G401 (cell line): Measurements from ENCODE around the gene IQSEC3. TPM values are rescaled to one million over a fixed set of nuclear protein-coding genes. Genes with fewer than 3 reads are reported as not detected.
"Not testable (repeated sequence)": the region's sequence is repeated elsewhere in the genome, so short reads cannot be mapped to it uniquely, and the experiment has no call there.

Experiments used
- DNase-seq: peaks from one replicate; pipeline ENCODE4 v3.0.0-alpha.2; 2015; ENCODE audit warnings: low spot score
- in situ Hi-C: cut with HindIII; loops from 2 replicates; pipeline ENCODE4 v1.10.0; 2016; ENCODE audit warnings: low sequenced_read_pairs, mixed read lengths
- total RNA-seq: library from RNA; depleted of rRNA; stranded (reverse); fragments of >200 nt; shearing (Covaris generic); gene quantifications from 2 replicates; pipeline ENCODE4 v1.2.3, GENCODE V29; 2014

Gene IQSEC3
- total RNA-seq, 1 experiment from 2014 or later: not detected

DNA sequence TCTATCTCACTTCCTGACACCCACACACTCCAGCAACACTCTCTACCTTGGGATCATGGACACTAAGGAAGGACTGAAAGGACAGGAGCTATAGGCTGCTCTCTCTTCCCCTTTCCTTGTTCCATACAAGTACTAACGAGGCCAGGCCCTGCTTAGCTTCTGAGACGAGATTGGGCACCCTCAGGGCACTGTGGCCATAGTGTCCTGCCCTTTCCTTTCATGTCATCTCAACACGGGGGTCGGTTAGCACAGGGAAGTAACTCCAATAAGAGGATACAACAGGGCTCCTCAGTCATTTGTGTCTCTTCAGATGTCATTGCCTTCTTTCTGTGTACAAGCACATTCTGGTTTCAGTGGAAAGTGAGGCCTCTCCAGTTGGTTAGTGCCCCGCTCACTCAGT, 15.5 kb upstream of the IQSEC3 start:
- in situ Hi-C loops, DNase-seq: not testable (repeated sequence)

DNA sequence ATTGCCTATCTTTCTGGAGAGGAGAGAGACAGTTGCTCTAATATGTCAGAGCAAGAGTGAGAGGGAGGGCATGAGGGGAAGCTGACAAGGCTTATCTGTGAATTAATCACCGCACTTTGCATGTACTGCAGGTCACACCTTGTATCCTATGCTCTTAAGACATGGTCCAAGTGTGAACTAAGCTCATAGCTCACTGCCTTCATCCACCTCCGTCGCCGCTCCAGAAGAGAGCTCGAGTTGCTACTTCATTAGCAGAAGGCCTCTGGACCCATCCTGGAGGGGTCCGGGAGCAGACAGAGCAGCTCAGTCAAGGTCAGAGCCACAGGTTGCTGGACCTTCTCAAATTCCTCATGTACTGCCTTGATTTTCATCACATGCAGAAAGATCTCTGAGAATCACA, 14.6 kb upstream of the IQSEC3 start:
- DNase-seq, in situ Hi-C loops: not testable (repeated sequence)

DNA sequence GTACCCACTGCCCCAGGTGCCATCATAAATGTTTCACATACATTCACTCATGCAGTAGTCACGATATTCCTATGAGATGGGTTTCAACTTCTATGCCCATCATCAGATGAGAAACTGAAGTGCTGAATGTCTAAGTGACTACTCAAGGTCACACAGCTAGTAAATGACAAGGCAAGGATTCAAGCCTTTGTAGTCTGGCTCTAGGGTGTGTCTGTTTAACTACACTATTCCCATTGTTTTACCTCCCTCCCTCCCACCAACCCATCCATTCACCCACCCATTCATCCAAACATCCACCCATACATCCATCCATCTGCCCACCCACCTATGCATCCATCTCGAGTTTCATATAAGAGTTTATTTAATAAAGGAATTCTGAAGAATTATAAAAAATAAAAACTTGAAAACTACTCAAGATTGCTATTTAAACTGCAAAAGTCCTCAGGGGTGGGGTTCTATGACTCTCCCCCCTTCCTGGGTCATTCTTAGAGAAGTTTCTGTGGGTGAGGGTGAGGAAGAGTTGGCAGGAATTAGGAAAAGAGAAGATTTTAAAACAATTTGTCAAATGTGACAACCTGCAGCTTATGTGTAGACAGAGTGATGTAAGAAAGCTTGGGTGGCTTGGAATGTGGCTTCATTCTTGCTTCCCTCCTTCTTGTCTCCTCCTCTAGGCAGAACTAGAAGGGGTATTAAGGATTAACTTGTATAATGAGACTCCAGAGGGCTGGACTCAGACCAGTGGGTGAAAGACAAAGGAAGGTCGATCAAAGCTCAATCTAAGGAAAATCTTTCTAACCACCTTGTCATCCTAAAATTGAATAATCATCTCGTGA, 13.4 kb upstream of the IQSEC3 start:
- DNase-seq, in situ Hi-C loops: not testable (repeated sequence)

DNA sequence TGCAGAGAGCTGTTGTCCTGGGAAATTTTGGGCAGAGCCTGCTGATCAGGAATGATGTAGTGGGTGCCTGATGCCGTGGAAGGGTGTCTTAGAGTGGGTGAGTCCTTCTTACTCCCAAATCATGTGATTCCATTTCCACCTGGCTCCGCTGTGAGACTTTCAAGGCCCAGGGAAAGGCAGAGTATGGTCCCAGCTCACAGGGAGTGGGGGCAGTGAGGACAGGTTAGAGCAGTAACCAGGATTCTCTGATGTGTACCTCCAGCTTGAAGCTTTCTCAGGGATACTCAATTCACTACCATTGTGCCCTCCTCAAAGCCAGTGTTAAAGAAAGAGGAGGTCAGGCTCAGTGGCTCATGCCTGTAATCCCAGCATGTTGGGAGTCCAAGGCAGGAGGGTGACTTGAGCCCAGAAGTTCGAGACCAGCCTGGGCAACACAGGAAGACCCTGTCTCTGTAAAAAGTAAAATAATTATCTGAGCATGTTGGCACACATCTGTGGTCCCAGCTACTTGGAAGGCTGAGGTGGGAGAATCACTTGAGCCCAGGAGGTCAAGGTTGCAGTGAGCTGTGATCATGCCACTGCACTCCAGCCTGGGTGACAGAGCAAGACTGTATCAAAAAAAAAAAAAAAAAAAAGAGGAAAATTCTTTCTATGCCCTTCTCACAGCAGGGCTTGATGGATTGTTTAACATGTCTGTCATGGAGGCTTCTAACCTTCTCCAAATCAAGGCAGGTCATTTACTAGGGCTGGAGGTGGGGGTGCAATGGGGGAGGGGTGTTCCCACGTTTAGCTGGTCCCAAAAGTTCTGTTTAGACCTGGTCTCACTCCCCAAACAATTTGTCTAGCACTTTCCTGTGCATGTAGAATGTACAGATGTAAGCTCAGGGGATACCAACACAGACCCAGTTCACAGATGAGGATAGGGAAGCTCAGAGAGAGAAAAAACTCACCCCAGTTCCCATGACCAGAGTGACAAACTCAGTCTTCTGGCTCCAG, 12.5 kb upstream of the IQSEC3 start:
- in situ Hi-C loops: no loop called here
- DNase-seq: no peak

DNA sequence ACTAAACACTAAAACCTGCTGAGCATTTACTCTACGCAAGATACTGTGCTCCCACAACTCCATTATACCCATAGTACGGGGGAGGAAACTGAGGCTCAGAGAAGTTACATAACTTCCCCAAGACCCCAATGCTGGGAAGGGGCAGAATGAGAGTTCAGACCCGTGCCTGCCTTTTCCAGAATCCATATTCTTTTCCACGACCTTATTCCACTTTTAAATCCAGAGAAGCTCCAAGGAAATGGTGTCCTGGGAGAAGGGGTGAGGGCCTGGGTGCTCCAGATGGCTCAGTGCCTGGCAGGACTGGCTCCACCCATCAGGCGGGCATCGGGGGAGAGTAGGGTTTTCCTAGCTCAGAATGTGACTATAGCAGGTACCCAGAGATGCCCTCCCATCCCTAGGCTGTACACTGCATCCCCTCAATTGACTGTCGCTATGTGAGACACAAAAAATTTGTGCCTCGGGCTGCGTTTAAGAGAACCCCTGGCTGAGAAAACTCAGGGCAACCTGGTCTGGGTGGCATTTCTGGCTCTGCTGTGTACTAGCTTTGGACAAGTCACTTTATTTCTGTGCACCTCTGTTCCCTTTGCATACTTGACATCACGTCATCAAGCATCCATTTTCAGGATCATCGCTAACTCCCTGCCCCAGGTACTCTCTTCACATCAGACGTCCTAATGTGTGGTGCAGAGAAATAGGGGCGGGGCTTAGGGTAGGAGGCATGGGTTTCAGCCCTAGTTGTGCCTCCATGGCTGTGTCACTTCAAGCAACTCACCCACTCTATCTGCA, 11.6 kb upstream of the IQSEC3 start:
- in situ Hi-C loops: no loop called here
- no peak for DNase-seq

DNA sequence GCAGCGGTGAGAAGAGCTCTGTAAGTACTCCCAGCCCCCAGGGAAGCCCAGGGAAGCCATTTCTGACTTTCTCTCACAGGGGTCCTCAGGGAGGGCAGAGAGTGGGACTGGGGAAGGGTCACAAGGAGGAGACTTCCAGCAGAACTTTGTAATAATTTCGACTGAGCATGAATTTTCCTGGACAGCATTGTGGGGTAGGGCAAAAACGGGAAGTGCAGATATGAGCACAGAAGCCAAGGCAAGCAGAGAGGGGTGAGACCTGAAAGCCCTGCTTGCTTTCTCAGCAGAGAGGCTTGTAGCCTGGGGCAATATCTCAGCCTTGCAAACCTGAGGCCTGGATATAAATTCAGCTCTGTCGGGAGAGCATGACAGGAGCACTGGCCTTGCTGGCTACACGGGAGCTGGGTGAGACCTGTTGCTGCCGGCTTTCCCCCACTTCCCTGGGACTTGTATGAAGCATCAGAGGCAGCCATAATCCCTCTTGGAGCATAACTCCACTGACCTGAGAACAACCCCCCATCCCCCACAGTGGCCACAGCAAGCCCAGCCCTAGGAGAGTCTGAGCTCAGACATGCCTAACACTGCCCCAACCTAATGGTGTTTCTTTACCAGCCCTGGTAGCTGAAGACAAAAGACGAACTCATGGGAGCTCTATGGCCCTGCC, 9.8 kb upstream of the IQSEC3 start:
- in situ Hi-C loops: no loop called here
- DNase-seq: no peak

DNA sequence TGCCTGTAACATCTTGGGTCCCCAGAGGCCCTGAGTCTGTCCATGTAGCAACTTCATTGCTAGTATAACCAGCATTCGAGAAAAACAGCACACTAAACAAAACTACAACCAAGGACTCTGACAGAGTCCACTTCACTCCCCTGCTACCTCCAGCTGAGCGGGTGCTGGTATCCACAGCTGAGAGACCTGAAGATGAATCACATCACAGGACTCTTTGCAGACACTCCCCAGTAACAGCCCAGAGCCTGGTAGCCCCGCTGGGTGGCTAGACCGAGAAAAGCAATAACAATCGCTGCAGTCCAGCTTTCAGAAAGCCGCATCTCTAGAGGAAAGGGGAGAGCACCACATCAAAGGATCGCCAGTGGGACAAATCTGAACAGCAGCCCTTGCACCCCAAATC, 9.0 kb upstream of the IQSEC3 start:
- DNase-seq: no peak
- in situ Hi-C loops: no loop called here

DNA sequence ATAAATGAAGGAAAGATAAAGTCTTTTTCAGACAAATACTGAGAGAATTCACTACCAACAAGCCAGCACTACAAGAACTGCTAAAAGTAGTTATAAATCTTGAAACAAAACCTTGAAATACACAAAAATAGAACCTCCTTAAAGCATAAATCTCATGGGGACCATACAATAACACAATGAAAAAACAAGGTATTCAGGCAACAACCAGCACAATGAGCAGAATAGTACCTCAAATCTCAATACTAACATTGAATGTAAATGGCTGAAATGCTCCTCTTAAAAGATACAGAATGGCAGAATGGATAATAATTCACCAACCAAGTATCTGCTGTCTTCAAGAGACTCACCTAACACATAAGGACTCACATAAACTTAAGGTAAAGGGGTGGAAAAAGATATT, 7.7 kb upstream of the IQSEC3 start:
- in situ Hi-C loops: no loop called here
- no peak for DNase-seq

DNA sequence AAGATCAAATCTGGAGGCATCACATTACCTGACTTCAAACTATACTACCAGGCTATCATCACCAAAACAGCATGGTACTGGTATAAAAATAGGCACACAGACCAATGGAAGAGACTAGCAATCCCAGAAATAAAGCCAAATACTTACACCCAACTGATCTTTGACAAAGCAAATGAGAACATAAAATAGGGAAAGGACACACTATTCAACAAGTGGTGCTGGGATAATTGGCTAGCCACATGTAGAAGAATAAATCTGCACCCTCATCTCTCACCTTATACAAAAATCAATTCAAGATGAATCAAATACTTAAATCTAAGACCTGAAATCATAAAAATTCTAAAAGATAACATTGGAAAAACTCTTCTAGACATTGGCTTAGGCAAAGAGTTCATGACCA, 4.7 kb upstream of the IQSEC3 start:
- in situ Hi-C loops, DNase-seq: not testable (repeated sequence)

DNA sequence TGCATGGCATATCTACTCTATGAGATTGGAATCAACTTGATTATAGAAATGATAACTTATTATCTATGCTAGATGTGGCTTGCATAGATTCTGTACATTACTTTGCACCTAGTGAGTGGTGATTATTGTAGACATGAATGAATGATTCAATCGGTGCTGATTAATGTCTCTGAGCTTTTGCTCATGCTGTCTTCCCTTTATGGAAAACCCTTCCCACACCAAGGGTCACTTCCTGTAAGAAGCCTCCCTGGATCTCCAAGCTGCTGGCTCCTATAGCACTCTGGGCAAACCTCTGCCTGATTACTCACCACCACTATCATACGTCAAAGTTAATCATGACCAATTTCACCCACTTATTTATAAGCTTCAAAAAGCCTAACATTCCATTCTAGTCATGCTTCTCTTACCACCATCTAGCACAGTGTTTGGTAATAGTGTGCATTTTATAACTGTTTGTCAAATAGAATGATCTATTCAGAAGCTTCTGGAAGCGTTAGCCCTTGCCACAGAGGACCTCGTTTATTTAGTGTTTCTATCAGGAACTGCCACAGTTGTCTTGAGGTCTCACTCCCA, 990 bp upstream of the IQSEC3 start:
- in situ Hi-C loops, DNase-seq: not testable (repeated sequence)

DNA sequence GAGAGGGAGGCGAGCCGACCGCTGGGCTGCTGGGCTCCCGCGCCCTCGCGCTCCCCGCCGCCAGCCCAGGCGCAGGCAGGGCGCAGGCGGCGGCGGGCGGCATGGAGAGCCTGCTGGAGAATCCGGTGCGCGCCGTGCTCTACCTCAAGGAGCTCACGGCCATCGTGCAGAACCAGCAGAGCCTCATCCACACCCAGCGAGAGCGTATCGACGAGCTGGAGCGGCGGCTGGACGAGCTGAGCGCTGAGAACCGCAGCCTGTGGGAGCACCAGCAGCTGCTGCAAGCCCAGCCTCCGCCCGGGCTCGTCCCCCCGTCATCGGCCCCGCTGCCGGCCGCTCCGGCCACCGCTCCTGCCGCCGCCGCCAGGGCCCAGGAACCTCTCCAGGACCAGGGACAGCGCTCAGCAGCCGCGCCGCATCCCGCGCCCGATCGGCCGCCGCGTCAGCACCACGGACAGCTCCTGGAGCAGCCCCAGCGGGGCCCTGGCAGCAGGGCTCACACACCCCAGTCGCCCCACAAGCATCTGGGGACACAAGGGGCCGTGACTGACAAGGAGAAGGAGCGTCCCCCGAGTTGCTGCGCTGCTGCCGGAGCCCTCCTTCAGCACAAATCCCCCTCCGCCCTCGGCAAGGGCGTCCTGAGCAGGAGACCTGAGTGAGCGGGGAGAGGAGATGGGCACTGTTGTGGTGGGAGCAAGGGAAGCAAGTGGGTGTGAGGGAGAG, 376 bp downstream of the IQSEC3 start:
- DNase-seq, in situ Hi-C loops: not testable (repeated sequence)

DNA sequence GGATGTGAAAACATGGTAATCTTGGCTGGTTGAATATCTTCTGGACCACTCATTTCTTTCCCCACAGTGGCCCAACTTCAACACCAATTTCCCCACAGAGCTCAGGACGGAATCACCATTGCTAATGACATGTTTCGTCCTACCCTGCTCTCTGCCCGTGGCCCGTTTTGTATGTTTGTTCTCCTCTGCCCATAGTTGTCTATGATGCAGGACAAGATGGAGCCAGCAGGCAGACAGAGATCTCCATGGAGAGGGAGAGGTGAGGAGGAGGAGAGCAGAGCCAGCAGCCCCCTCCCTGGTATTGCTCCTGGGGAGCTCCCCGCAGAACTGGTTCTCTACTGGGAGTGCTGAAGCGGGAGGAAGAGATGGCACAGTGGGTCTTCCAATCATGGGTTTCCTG, 3.1 kb downstream of the IQSEC3 start:
- DNase-seq, in situ Hi-C loops: not testable (repeated sequence)

DNA sequence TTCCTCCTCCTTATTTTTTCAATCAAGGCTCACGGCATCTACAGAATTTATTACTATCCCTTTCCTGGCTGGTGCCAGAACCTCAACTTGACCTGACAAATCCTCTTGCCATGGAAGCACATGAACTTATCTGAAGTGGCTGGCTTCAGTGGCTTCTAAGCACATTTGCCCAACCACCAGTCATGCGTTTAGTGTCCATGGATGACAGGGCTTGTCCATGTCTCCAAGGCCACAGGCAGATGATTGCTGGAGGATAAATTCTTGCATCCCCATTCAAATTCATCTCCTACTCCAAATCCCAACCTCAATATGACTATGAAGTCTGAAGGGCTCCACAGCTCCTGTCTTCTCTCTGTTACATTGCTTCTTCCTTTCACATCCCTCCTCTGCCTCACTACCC, 4.0 kb downstream of the IQSEC3 start:
- DNase-seq, in situ Hi-C loops: not testable (repeated sequence)

DNA sequence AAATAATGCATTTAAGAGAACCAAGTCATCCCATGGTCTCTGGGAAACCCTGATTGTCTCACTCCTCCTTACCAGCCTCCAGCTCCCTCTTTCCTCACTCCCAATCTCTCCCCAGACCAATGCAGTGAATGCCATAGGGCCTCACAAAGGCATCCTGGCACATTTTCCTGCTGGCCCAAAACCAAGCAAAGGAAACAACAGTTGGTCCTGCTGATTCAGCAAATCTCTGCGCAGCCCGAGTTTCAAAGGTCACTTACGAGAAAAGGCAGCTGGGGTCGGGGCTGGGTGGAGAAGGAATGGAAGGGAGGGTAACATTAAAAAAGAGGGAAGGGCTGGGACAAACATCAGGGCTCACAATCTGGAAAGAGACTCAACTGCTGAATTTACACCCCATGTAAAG, 5.5 kb downstream of the IQSEC3 start:
- in situ Hi-C loops: not testable (repeated sequence)

DNA sequence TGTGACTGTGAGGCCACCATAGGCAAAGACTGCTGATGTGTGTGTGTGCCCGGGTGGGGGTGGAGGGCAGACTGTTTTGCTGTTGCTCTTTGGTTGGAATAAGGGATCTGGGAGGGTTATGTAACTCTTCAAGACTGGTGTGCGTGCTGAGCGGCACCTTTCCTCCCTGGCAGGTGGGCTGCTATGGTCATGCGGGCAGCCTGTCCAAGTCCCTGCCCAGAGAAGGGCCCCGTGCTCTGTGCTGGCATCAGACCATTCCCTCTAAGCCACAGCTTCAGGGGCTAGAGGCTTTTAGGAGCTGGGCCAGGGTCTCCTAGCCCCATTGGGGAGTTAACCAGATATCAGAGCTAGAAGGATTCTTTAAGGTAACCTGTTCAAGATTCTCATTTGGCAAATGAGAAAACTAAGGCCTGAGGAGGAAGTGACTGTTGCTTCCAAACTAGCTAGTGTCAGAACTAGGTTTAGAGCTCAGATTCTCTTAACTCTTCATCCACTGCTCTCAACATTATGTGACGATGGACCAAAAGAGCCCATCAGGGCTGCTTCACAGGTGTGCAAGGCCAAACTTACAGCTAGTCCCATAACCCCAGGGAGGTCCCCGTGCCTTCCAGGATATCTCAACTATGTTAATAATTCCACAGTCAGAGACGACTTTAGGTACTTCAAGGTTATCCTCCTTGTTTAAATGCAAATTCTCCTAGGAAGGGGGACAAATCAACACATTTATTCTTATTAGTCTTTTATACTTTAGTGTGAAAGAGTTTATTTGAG, 8.0 kb downstream of the IQSEC3 start:
- DNase-seq, in situ Hi-C loops: not testable (repeated sequence)

More for the DNA sequence above, 5.5 kb downstream of the IQSEC3 start:
- DNase-seq: not testable (repeated sequence)

DNA sequence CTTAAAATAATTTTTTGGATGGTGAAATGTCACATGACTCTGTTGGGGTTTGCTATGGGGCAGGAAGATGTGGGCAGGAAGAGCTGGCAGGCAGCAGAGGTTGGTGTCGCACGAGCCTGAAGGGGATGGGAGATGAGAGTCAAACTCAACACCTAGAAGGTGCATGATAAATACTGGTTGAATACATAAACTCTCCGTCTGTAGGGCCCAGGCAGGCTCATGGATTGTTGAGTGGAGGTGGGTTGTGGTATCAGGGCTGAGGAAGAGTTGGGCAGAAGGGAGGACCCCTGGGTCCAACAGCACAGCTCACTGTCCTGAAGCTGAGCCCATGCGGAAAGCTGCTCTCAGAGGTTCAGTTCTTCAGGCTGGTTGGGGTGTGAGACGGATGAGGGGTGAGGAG, 9.0 kb downstream of the IQSEC3 start:
- in situ Hi-C loops, DNase-seq: not testable (repeated sequence)

DNA sequence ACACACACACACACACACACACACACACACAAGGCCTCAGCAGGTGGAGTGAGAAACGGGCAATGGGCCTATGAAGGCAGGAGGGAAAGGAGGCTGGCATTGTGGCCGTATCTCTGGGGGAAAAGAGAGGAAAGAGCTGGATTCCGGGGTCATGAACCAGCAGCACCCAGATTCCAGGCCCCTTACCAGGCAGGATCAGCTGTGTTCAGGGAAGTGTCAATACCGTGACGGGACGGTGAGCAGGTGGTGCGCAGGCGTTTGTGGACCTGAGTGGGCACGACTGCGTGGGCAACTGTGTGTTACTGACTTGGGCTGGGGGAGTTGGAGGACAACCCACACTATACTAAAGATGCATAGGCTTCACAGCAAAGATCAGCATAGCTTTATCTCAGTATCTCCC, 9.5 kb downstream of the IQSEC3 start:
- DNase-seq, in situ Hi-C loops: not testable (repeated sequence)
